GM12801 (cell line): ENCODE measurements around the gene PHC2.

Experiments
- TF ChIP-seq, protein P1 (sequence below): IDR thresholded peaks from one replicate; pipeline ENCODE4 v1.5.1; 2011; ENCODE audit warnings: control low read depth; ENCODE audit not compliant: insufficient read length; ENCODE audit errors: extremely low read depth

The PHC2 gene

DNA sequence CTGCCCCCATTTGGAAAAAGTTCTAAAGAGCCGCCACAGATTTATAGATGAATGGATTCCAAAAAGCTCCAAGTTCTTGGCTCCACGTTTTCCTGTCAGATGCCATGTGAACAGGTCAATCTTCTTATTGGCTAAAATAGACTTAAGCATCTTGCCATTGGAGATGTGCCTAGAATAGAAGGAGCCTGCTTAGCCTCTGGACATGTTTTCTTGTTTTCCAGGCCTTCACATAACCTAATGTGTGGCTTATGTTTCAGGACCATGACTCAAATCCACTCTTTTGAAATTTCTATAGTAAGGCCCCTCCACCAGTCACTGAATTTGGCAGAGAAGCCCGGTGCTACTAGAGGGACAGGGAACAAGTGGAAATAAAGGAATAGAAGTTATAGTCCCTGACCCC lies 31.5 kb downstream of the PHC2 start:
- TF ChIP-seq, protein P1, sequence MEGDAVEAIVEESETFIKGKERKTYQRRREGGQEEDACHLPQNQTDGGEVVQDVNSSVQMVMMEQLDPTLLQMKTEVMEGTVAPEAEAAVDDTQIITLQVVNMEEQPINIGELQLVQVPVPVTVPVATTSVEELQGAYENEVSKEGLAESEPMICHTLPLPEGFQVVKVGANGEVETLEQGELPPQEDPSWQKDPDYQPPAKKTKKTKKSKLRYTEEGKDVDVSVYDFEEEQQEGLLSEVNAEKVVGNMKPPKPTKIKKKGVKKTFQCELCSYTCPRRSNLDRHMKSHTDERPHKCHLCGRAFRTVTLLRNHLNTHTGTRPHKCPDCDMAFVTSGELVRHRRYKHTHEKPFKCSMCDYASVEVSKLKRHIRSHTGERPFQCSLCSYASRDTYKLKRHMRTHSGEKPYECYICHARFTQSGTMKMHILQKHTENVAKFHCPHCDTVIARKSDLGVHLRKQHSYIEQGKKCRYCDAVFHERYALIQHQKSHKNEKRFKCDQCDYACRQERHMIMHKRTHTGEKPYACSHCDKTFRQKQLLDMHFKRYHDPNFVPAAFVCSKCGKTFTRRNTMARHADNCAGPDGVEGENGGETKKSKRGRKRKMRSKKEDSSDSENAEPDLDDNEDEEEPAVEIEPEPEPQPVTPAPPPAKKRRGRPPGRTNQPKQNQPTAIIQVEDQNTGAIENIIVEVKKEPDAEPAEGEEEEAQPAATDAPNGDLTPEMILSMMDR: no peak

DNA sequence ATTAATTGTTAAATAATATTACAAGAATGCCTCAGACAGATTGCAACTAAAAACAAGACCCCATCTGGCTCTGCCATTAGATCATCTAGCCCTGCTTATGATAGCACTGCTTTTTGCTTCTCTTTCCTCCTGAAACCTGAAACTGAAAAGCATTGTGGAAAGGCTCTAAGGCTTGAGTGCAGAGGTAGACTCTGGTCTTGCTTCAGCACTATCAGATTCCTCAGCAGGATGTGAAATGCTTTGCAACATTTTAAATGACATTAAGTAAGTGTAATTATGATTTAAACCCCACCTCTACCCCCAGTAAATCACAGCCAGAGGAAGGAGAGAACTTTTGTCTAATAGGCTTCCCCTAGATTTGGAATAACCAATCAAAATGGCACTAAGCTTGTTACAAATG lies 32.9 kb downstream of the PHC2 start:
- TF ChIP-seq, protein P1: no peak

DNA sequence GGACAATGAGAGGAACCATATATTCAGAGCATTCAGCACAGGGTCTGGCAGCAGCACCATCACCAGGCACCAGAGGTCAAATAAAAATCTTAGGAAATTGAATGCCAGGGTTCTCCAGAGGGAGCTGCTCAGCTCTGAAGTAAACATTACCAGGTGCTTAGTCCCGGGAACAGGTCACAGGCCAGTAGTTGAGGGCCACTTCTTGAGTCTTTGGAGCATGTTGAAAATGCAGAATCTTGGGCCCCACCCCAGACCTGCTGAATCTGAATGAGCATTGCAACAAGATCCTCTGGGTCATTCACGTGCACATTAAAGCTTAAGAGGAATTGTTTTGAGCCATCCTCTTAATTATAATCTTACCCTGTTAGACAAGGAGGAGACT lies 33.8 kb downstream of the PHC2 start:
- TF ChIP-seq, protein P1: no peak

DNA sequence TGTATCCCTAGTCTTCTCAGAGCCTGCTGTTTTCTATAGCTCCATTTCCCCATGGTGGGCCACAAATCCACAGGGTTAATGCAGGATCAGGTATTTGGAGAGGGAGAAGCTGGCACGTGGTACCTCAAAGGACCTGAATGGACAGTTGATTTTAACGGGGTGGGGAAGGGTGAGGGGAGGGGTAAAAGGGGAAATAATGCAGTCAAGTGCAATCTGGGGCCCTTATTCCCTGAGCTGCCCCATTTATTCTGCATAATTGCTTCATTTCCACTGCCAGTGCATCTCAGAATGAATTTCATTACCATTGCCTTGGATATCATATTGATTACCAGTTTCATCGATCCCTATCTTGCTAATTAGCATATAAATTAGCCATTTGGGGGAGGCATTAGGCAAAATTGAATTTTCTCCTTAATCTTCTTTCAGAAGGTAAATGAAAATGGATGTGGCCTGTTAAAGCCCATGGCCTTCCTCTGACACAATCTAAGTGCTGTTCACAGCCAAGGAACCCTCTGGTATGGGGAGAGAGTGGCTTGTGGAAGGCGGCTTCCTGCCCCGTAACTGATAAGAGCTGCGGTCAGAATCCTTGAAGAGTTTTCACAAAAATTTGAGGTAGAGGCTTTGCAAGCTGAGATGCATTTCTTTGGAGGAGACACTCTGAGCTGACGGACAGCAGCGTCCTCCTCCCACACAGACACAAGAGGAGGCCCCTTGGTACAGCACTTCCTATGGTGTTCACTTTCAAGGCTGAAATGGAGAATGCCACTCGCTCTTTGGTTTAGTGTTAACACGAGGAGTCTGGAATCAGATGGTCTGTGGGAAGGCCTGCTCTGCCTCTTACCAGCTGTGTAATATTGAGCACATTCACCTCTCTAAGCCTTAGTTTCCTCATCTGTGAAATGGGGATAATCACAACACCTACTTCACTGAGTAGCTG lies 34.4 kb downstream of the PHC2 start:
- TF ChIP-seq, protein P1: no peak

DNA sequence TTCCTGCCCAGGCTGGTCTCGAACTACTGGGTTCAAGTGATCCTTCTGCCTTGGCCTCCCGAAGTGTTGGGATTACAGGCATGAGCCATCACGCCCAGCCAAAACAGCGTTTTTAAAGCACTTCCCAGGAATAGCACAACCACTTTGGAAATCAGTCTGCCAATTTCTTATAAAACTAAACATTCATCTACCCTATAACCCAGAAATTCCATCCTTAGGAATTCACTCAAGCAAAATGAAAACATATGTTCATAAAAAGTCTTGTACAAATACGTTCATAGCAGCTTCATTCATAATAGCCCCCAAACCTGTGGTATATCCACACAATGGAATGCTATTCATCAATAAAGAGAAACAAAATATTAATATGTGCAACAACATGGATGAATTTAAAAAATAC lies 36.1 kb downstream of the PHC2 start:
- TF ChIP-seq, protein P1: no peak

DNA sequence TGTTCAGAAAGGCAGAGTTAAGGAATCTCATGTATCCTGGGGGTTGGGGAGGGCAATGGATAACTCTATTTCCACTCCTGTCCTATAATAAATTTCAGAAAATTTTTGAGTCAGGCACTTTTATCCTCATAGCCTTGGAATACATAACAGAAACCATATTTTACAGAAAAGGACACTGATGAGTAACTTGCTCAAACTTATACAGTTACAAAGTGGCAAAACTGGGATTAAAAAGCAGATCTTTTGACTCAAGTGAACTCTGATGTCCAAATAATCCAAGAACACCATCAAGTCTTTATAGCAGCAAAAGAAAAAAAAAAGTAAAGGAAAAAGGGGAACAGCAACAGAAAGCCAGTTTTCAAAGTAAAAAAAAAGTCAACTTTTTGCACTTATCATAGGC lies 36.9 kb downstream of the PHC2 start:
- TF ChIP-seq, protein P1: no peak

DNA sequence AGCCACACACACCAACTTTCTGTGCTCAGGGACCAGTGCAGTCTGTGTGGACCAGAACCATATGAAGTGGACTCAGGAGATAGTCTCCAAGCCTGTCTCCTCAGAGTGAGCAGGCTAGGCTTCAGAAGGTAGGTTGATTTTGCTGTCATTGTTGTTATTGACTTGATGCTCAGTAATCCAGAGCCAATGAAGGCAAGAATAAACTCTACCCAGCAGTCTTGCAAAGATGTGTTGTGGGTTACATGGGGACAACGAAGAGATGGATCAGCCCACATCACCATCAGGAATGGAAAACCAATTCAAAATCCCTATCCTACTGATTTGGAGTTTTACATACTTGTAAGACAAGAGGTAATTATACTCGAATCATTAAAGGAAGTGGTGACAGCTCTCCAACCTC lies 37.4 kb downstream of the PHC2 start:
- TF ChIP-seq, protein P1: no peak
